ENCODE results near the gene PON2. TPM values are rescaled to one million over a fixed set of nuclear protein-coding genes. Genes with fewer than 3 reads are reported as not detected.

Gene PON2
- total and polyA plus RNA-seq, 2 experiments from 2014 or later, result 76.9 to 94.2 TPM

- Histone ChIP-seq H3K27ac (no peak overlapping the region), H3K4me3 (no peak overlapping the region), H3K36me3 (peaks cover 22% of the 10 kb centered on the region), H3K9me3 (ENCODE audit: low read depth) (no peaks in the 10 kb centered on the region), H3K27me3 (no peaks in the 10 kb centered on the region), H3K4me1 (ENCODE audit: low read depth) (no peaks in the 10 kb centered on the region)
- no peak for TF ChIP-seq CTCF (IDR thresholded peaks at IDR 0.05; ENCODE audit: low read depth, low read length)
- DNase-seq (ENCODE audit: low read depth in 1 of 2, low spot score in 1 of 2), result peak in 1 of 2 donors; percentile 36
Measured at GRCh38 chr7:95404316-95404865, 30.4 kb downstream of the PON2 start.

- no peak for TF ChIP-seq CTCF (IDR thresholded peaks at IDR 0.05; ENCODE audit: low read depth, low read length)
Measured at GRCh38 chr7:95398155-95398940, 36.5 kb downstream of the PON2 start.

GRCh38 chr7:95397381-95397780 lies 37.4 kb downstream of the PON2 start:
- Histone ChIP-seq H3K36me3 (no peaks in the 10 kb centered on the region), H3K9me3 (ENCODE audit: low read depth) (no peaks in the 10 kb centered on the region), H3K4me1 (ENCODE audit: low read depth) (no peaks in the 10 kb centered on the region), H3K27ac (no peak overlapping the region), H3K27me3 (peaks cover 19% of the 10 kb centered on the region), H3K4me3 (no peak overlapping the region)
- no peak for TF ChIP-seq CTCF (IDR thresholded peaks at IDR 0.05; ENCODE audit: low read depth, low read length)
- no peak for DNase-seq (ENCODE audit: low read depth in 1 of 2, low spot score in 1 of 2)

More at GRCh38 chr7:95398155-95398940, 36.5 kb downstream of the PON2 start:
- Histone ChIP-seq H3K4me3 (no peak overlapping the region), H3K4me1 (ENCODE audit: low read depth) (no peaks in the 10 kb centered on the region), H3K27ac (no peak overlapping the region), H3K9me3 (ENCODE audit: low read depth) (no peaks in the 10 kb centered on the region), H3K27me3 (peaks cover 19% of the 10 kb centered on the region), H3K36me3 (no peaks in the 10 kb centered on the region)
- DNase-seq (ENCODE audit: low read depth in 1 of 2, low spot score in 1 of 2), result no peak

- no peaks in the 10 kb centered on the region for H3K36me3 ChIP-seq
- no peak within 1 kb of the TSS for H3K27ac ChIP-seq
- H3K4me3 ChIP-seq, result no peak within 1 kb of the TSS
- H3K9me3 ChIP-seq (ENCODE audit: low read depth), result no peaks in the 10 kb centered on the region
- peaks cover 19% of the 10 kb centered on the region for H3K27me3 ChIP-seq
- TF ChIP-seq CTCF (IDR thresholded peaks at IDR 0.05; ENCODE audit: low read depth, low read length), result peak; percentile 52
- H3K4me1 ChIP-seq (ENCODE audit: low read depth), result no peaks in the 10 kb centered on the region
- DNase-seq (ENCODE audit: low read depth in 1 of 2, low spot score in 1 of 2), result peak in 1 of 2 donors; percentile 40
Measured at GRCh38 chr7:95396136-95397032, 38.4 kb downstream of the PON2 start, which contains the start of gene PON3. PON3 (minus strand) TSS chr7:95396375; CDS start chr7:95396350, 25 bp downstream.

- Histone ChIP-seq H3K27me3 (peaks cover 19% of the 10 kb centered on the region), H3K36me3 (no peaks in the 10 kb centered on the region), H3K9me3 (ENCODE audit: low read depth) (no peaks in the 10 kb centered on the region), H3K4me3 (no peak overlapping the region), H3K27ac (no peak overlapping the region), H3K4me1 (ENCODE audit: low read depth) (no peaks in the 10 kb centered on the region)
- DNase-seq (ENCODE audit: low read depth in 1 of 2, low spot score in 1 of 2), result no peak
- TF ChIP-seq CTCF (IDR thresholded peaks at IDR 0.05; ENCODE audit: low read depth, low read length), result no peak
Measured at GRCh38 chr7:95395755-95396135, 39.1 kb downstream of the PON2 start.

All from cardiac muscle cell (in vitro differentiated cells and primary cell).